Middle frontal gyrus (tissue), 1 donor: ENCODE measurements around the gene CYB5RL.
"Not testable (repeated sequence)": the region's sequence is repeated elsewhere in the genome, so short reads cannot be mapped to it uniquely, and the experiment has no call there.

ENCODE experiments used
- DNase-seq: peaks from one replicate; pipeline ENCODE4 v3.0.0-alpha.2; 2015; ENCODE audit warnings: low spot score; ENCODE audit errors: extremely low spot score

CYB5RL gene

DNA sequence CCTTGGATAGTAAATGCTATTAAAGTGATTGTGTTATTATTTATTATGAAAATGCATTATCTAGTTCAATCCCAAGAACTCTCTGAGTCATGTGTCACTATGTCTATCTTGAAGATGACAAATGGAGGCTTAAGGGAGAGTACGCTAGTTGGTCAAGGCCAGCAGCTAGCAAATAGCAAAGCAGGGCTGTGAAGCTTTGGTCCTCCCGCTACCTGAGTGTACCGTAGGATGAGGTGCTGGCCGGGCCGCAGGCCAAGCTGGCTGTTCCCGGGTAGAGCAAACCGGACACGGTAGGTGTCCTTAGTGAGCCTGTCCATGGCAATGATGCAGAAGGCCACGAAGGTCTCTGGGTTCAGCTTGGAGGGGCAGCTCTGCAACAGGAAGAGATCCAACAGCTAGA is 9.3 kb downstream of the CYB5RL start:
- DNase-seq = no peak

DNA sequence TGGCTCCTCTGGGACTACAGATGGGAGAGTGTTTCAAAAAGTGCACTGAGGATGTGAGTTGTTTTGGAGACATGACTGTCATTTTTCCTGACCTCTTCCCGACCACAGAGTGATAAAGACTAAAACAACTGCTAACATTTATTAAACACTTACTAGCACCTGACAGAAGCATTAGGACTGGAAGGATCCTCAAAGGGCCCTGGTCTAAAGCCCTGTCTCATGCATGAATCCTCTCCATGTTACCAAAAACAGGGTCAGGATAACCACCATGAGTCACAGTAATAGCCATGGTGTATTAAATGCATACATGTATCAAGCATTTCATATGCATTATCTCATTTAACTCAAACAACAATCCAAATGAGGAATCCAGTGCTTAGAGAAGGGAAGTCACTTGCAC is 11.5 kb downstream of the CYB5RL start:
- no peak for DNase-seq

DNA sequence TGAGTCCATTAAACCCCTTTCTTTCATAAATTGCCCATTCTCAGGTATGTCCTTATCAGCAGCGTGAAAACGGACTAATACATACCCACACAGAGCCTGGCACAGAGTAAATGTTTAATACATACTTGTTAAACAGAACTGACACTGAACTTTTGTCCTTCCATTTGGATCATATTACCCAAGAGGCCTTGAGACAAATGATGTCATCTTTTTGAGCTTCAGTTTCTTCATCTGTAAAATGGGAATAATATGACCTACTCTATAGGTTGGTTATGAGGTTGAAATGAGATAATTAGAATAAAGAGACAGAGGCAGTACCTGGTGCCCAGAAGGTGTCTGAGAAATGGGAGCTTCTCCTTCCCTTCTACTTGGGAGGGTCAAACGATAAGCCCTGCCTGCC is 13.8 kb downstream of the CYB5RL start:
- no peak for DNase-seq

DNA sequence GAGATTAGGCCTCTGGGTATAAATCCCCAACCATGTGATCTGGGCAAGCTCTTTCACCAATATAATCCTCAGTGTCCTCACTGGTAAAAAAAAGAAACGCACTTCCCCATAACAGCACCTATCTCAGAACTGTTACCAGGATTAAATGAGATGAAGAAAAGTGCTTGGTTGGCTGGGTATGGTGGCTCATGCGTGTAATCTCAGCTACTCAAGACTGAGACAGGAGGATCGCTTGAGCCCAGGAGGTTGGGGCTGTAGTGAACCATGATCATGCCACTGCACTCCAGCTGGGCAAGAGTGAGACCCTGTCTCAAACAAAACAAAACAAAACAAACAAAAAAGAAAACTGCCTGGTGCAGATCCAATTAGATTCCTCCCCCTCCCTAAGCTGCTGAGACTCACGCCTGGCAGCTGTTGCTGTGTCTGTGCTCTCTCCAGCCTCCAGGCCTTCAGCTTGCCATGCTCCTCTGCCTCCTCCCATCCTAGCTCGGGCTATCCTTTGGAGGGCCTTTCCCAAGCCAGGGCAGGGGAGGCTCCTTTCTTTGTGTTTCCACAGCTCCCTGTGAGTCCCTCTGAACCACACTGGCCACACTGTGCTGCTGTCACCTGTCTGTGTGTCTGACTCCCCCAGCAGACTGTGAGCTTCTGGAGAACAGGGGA is 19.0 kb downstream of the CYB5RL start:
- no peak for DNase-seq

DNA sequence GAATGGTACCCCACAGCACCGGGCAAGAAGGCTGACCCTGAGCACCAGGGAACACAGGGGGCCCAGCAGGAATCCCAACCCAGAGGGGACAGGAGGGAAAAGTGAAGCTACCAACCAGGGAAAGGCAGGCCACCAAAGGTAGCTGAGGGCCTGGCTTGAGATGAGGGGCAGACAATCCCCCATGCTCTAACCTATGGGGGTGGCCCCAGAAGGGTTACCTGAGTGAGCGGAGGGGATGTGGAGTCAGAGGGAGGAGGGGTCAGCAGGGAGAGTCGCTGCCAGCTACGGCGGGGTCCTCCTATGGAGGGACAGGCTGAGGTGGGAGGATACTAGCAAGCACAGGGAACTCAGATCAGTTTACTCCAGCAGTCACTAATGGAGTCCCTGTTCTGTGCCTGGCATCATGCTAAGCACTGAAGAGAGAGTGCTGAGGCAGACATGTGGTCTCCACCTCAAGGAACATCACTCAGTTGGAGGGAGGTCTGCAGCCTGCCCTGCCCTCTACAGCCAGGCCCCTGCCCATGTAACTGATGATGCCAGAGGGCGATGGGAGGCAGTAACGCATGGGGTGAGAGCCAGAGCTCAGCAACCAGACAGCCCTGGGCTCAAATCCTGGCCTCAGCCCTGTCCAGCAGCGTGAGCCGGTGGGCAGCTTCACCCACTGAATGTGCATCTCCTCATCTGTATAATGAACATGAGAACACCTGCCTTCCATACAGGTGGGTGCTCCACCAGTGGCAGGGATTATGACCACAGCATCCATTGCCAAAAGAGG is 21.3 kb downstream of the CYB5RL start:
- DNase-seq = no peak

DNA sequence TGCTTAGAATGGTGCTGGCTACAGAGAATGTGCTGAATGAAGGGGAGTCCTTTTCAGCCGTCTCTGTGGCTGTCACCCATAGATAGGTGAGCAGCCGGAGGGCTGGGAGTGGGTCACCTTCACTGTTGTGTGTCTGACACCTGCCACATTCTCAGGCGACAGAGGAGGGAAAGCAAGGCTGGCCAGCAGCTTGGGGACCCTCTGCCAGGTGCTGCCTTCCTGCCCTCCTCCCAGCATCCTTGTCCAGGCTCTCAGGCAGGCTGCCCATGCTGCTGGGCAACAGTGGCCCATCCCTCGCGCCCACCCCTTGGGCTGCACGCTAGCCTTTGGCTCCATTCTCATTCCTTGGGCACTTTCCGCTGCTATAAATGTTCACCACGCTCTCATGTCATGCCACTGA is 22.1 kb downstream of the CYB5RL start:
- DNase-seq = no peak

DNA sequence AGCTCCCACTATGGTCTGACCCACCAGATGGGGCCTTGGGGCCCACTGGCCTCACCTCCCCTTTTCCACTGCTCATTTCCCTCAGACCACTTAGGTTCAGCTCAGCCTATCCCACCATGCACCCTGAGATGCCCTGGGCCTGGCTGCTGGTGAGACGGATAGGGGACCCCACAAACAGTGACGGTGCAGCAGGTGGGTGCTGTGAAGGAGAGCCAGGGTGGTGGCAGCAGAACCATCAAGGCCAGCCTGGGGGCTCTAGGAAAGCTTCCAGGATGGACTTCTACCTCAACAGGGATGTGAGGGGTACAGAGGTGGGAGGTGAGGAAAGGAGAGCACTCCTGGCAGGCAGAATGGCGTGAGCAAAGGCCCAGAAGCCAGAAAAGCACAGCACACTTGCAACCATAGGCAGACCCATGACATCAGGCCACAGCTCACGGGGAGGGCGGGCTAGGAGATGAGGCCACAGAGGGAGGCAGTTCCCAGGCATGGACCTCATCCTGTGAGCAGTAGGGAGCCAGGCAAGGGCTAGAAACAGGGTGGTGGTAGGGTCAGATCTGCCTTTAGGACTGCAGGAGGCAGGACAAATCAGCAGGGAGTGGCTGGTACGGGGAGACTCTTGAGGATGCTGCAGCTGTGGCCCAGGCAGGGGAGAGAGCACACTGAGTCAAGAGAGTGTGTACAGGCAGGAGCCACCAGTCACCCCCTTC is 23.1 kb downstream of the CYB5RL start:
- no peak for DNase-seq

DNA sequence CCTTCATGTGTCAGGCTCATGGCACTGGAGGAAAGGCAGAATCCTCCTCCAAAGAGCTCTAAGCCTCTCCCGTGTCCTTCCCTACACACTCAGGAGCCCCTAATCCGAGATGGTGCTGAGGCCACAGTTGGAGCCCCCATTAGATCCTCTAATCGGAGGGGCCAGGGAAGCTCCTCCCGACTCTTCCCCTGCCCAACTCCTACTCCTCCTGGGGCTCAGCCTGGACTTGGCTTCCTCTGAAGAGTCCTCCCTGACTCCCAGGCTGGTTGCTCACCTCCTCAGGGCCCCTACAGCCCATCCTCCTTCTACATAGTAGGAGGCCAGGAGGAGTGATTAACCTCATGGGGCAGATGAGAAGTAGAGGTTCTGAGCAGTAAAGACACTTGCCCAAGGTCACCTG is 25.7 kb downstream of the CYB5RL start:
- DNase-seq = no peak

DNA sequence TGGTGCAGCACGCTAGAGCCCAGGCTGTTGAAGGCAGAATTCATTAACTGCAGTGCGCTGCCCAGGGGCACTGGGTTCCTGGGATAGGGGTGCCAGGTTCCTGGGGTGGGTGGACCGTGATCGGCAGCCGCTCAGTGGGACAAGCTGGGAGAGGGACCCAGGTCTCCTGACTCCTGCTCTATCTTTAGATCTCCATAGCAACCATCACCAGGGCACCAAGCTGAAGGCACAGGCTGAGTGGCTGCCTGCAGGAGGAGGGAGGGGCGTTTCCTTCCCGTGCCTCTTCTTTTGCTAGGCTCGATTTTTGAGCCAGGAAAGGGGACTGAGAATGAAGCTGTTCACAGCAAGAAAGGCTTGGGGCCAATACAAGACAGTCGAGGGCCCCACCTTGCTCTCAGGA is 26.1 kb downstream of the CYB5RL start:
- peak; percentile 6 for DNase-seq

DNA sequence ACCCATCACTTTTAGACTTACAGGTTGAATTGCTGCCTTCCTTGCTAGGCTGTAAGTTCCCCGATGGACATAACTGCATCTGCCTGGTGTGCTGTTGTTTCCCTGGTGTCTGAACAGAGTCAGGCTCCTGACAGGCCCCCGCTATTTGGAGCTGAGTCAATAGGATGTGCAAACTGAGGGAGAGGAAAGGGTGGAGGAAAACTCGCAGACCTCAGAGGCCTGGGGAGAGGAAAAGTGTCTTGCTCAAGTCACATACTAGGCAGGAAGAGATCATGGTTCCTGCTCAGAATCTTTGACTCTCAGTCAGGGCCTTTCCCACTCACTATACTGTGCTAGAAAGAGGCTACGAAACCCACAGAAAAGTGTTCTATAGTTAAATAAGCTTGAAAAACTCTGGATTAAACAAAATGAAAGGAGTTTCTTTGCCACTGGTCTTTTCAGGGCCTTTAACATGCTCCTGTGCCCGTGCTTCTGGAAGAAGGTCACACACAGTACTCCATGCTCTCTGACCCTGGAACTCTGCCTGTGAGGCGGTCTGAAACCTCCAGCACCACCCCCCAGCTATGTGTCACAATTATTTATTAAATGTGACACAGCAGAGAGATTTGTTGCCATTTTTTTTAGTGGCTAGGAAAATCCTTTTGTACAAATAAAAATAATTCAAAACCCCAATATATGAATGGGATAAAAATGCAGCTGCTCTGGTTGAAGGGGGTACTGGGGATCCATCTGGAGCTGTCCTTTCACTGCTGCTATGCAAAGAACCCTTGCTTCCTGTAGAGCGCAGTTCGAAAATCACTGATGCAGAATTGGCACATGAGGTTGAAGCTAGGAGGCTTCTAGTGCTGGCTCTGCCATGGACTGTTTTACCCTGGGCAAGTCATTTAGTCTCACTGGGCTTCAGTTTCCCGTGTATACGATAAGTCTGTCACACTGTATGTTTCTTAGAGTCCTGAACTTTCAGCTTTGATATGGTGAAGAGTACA is 26.9 kb downstream of the CYB5RL start:
- no peak for DNase-seq

DNA sequence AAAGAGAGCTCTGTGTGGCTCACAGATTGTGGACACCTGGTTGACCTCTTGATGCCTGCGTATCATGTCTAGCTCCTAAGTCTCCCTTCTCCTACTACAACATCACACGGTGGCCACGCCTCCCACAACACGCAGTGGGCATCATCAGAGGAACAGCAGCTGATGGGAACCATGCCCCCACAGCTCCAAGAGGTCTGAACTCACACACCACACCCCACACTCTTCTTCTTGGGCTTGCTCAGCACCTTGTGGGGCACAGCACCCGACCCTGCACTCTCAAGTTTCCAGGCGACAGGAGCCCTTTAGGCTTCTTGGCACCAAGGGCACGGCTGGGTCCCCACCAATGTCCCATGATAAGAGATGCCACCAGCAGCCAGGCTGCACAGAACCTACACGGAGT is 28.2 kb downstream of the CYB5RL start:
- DNase-seq = no peak

DNA sequence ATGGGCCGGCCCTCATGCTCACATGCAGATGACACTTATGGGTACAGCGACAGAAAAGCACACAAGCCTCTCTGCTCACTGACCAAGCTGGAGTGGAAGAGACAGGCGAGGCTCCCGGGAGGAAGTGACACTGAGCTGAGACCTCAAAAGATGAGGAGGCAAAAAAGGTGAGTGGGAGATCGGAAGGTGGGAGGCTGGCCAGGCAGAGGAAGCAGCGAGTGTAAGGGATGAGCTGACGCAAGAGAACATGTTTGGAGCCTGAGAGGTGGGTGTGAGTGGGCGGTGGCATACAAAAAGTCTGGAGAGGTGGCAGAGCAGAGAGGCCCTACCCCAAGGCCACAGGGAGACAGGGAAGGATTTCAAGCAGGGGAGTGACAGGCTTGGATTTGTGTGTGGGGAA is 28.8 kb downstream of the CYB5RL start:
- DNase-seq = no peak

DNA sequence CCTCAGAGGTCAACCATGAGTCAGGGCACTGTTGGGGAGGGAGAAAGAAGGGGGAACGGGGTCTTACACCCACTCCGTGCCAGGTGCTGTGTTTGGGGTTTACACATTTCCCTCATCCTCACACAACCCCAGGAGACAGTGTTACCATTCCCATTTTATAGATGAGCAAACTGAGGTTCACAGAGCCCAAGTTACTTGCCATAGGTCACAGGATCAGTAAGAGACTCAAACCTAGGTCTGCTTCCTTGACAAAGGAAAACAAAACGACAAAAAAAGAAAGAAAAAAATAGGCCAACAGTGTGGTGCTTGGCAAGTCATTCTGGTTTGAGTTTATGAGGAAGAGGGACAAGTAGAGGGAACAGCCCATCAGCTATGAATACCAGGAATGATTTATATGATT is 30.8 kb downstream of the CYB5RL start:
- DNase-seq = no peak

DNA sequence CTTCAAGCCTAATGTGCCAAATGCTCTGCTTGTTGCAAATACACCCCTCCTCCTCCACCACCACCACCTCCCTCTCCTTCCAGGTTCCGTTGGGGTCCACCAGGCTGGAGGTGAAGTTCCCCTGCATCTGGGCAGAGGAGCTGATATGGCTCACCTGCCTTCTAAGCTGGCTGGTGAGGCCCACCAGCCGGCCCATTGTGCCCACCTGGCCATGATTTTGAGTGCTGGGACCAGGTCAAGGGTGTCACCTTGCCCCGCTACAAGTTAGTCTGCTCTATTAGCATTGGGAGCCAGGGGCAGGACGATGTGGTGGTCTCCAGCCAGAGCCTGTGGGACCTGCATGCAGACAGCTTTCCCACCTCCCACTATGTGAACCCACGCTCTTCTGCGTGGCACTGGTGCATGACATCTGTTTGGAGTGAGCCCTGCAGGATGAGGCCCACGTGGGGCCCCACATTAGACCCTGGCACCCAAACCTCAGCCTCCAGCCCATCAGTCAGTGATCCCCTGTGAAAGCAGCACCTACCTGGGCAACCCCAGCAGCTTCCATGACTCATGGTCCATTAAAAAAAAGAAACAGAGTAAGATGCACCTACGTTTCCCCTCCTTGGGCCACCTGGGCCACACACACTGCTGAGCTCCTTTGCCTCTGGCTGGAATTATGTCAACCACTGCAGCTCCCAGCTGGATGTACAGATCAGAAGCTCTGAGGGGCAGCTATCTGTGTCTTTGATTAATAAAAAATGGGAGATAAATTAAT is 31.4 kb downstream of the CYB5RL start:
- DNase-seq = no peak

DNA sequence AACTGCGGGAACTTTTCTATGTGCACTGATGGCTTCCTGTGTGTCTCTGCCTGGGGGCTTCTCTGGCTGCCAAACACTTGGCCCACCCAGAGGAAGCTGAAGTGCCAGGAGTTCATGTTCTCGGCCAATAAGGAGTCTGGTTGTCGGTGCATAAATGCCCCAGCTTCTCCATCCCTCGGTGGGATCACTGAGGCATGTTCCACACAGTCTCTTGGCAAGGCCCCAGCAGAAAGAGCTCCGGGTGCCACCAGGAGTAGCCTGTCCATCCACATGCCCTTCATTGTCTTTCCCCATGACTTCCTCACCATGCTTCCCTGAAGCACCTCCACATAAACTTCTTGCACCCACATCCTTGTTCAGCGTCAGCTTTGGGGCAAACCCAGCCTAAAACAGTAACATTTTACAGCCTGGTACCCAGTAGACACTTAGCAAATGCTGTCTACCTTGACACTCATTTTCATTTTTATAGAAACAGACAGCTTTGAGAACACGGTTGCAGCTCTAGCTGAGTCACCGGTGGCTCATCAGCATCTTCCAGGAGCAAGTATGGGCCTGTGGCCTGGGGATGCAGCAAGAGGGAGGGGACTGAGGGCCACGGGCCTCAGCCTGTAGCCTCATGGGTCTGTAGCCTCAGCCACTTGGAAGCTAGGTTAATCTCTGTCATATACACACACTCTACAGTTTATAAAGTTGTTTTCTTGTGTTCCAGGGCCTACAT is 32.2 kb downstream of the CYB5RL start:
- no peak for DNase-seq

DNA sequence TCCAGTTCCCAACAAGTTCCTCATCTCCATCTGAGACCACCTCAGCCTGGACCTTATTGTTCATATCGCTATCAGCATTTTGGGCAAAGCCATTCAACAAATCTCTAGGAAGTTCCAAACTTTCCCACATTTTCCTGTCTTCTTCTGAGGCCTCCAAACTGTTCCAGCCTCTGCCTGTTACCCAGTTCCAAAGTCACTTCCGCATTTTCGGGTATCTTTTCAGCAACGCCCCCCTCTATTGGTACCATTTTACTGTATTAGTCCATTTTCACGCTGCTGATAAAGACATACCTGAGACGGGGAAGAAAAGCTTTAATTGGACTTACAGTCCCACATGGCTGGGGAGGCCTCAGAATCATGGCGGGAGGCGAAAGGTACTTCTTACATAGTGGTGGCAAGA is 33.5 kb downstream of the CYB5RL start:
- not testable (repeated sequence) for DNase-seq

DNA sequence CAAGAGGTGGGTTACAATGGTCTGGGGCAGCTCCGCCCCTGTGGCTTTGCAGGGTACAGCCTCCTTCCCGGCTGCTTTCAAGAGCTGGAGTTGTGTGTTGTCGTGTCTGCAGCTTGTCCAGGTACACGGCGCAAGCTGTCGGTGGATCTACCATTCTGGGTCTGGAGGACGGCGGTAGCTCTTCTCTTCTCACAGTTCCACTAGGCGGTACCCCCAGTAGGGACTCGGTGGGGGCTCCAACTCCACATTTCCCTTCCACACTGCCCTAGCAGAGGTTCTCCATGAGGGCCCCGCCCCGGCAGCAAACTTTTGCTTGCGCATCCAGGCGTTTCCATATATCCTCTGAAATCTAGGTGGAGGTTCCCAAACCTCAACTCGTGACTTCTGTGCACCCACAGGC is 34.7 kb downstream of the CYB5RL start:
- no peak for DNase-seq

DNA sequence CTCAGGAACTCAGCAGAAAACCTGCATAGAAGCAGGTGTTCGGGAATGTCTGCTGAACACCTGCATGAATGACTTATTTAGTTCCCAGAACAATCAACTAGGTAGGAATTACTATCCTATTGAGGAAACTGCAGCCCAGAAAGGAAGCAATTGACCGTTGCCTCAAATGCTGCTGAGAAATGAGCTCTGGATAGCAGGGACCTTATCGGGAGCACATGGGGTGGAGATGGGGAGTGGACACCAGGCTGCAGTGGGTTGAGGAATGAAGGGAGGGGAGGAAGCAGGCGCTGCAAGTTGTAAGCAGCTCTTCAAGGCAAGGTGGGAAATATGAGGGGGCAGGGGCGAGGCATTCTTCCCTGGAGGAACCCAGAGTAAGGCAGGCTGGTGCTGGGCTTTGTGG is 36.3 kb downstream of the CYB5RL start:
- no peak for DNase-seq

DNA sequence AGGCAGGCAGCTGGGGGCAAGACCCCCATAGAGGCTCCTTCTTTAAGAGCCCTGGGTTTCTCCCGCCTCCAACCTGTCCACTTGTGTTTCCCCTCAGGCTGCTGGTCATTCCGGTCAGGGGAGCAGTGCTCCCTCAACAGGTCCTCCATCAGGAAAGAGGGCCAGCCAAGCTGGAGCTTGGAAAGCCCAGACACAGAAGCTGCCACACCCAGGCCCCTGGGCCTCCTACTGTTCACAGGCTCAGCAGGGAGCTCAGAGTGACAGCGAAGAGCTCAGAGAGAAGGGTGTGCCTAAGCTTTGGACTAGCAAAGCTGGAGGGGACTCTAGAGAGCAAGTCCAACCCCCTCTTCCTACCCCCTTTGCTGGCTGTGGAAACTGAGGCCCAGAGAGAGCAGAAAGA is 36.8 kb downstream of the CYB5RL start:
- no peak for DNase-seq
